OCI-LY3 (cell line): ENCODE results near the gene MACF1.
"Not testable (repeated sequence)": the region's sequence is repeated elsewhere in the genome, so short reads cannot be mapped to it uniquely, and the experiment has no call there.

Experiments used
- H2AFZ ChIP-seq: fragments of 200-600, 300-600 bp; shearing (Covaris generic); 2 replicates; pipeline ENCODE4 v1.6.0; 2014; ENCODE audit warnings: antibody characterized with exemption, low read depth, low read length
- H3K27ac ChIP-seq: fragments of 200-600, 300-600 bp; sonication (generic); 2 replicates; pipeline ENCODE4 v1.5.1; 2014; ENCODE audit warnings: mild to moderate bottlenecking, low read length, moderate library complexity, mixed read lengths
- H3K27me3 ChIP-seq: fragments of 200-600, 300-600 bp; sonication (generic); 2 replicates; pipeline ENCODE4 v1.6.1; 2014; ENCODE audit warnings: low read depth, low read length, mixed read lengths
- H3K36me3 ChIP-seq: fragments of 200-600, 300-600 bp; sonication (generic); replicated peaks from 2 replicates; pipeline ENCODE3; 2014; ENCODE audit warnings: low read depth, low read length, mixed read lengths
- H3K4me1 ChIP-seq: fragments of 300-600, 200-600 bp; sonication (generic); 2 replicates; pipeline ENCODE4 v1.6.1; 2014; ENCODE audit warnings: low read length, mixed read lengths
- H3K4me2 ChIP-seq: fragments of 200-600, 300-600 bp; sonication (generic); 2 replicates; pipeline ENCODE4 v1.6.1; 2014; ENCODE audit warnings: low read length, mixed read lengths
- H3K4me3 ChIP-seq: fragments of 300-600, 200-600 bp; sonication (generic); 2 replicates; pipeline ENCODE4 v1.5.1; 2014; ENCODE audit warnings: antibody characterized with exemption, mild to moderate bottlenecking, low read length, moderate library complexity
- H3K79me2 ChIP-seq: fragments of 300-600, 200-600 bp; shearing (Covaris generic); 2 replicates; pipeline ENCODE4 v1.6.1; 2014; ENCODE audit warnings: mild to moderate bottlenecking, low read length, mixed read lengths
- H3K9ac ChIP-seq: fragments of 300-600, 200-600 bp; shearing (Covaris generic); 2 replicates; pipeline ENCODE4 v1.6.0; 2014; ENCODE audit warnings: mild to moderate bottlenecking, low read length, moderate library complexity
- H3K9me3 ChIP-seq: fragments of 200-600, 300-600 bp; shearing (Covaris generic); 2 replicates; pipeline ENCODE4 v1.6.1; 2014; ENCODE audit warnings: low read length, mixed read lengths; ENCODE audit not compliant: insufficient read depth
- H4K20me1 ChIP-seq: fragments of 200-600, 300-600 bp; sonication (generic); 2 replicates; pipeline ENCODE4 v1.6.1; 2016; ENCODE audit warnings: low read length, mixed read lengths; ENCODE audit not compliant: insufficient read depth
- CTCF ChIP-seq: fragments of 200-600, 300-600 bp; sonication (generic); IDR thresholded peaks from 2 replicates; pipeline ENCODE4 v1.5.1; 2014; ENCODE audit warnings: antibody characterized with exemption, low read length, low read depth
- EZH2phosphoT487 ChIP-seq: fragments of 200-600 bp; shearing (Covaris generic); IDR thresholded peaks from 2 replicates; pipeline ENCODE4 v1.6.1; 2018; ENCODE audit warnings: antibody characterized with exemption, mixed run types, low read depth

Gene MACF1

GRCh38 chr1:39474810-39475209, 270.3 kb downstream of the MACF1 start:
- no peaks in the 10 kb centered on the region for H4K20me1 ChIP-seq
- H3K27ac ChIP-seq: no peak overlapping the region
- TF ChIP-seq EZH2phosphoT487 (no peak), CTCF (no peak)
- H3K27me3 ChIP-seq: no peaks in the 10 kb centered on the region
- no peak overlapping the region for H3K4me3 ChIP-seq
- H3K4me2 ChIP-seq: no peak overlapping the region
- H2AFZ ChIP-seq: no peak overlapping the region
- no peaks in the 10 kb centered on the region for H3K36me3 ChIP-seq
- H3K79me2 ChIP-seq: no peaks in the 10 kb centered on the region
- no peaks in the 10 kb centered on the region for H3K4me1 ChIP-seq
- no peak overlapping the region for H3K9ac ChIP-seq
- no peaks in the 10 kb centered on the region for H3K9me3 ChIP-seq

- H3K27ac ChIP-seq, H3K79me2 ChIP-seq, H3K4me1 ChIP-seq, H3K9me3 ChIP-seq, H4K20me1 ChIP-seq, H3K36me3 ChIP-seq, H3K27me3 ChIP-seq, H3K4me2 ChIP-seq, H3K4me3 ChIP-seq, H2AFZ ChIP-seq, H3K9ac ChIP-seq: not testable (repeated sequence)
Observed at GRCh38 chr1:39475551-39475950, 271.1 kb downstream of the MACF1 start.

- no peak for TF ChIP-seq CTCF
- TF ChIP-seq EZH2phosphoT487: no peak
- Histone ChIP-seq H3K9me3 (no peaks in the 10 kb centered on the region), H3K36me3 (peaks cover 3% of the 10 kb centered on the region)
Observed at GRCh38 chr1:39478126-39478915, 273.8 kb downstream of the MACF1 start.

GRCh38 chr1:39481289-39481688, 276.8 kb downstream of the MACF1 start:
- H3K9me3 ChIP-seq: no peaks in the 10 kb centered on the region
- H3K4me2 ChIP-seq: no peak overlapping the region
- H3K9ac ChIP-seq: no peak overlapping the region
- H2AFZ ChIP-seq: no peak overlapping the region
- H3K27me3 ChIP-seq: no peaks in the 10 kb centered on the region
- peaks cover 3% of the 10 kb centered on the region for H3K36me3 ChIP-seq
- H3K4me1 ChIP-seq: no peaks in the 10 kb centered on the region
- H4K20me1 ChIP-seq: no peaks in the 10 kb centered on the region
- H3K27ac ChIP-seq: no peak overlapping the region
- no peaks in the 10 kb centered on the region for H3K79me2 ChIP-seq
- H3K4me3 ChIP-seq: no peak overlapping the region
- TF ChIP-seq EZH2phosphoT487 (no peak), CTCF (no peak)

More at GRCh38 chr1:39478126-39478915, 273.8 kb downstream of the MACF1 start:
- Histone ChIP-seq H2AFZ (no peak overlapping the region), H3K79me2 (no peaks in the 10 kb centered on the region), H3K4me3 (no peak overlapping the region), H3K27ac (no peak overlapping the region), H3K9ac (no peak overlapping the region), H3K4me2 (no peak overlapping the region), H3K4me1 (no peaks in the 10 kb centered on the region), H3K27me3 (no peaks in the 10 kb centered on the region), H4K20me1 (no peaks in the 10 kb centered on the region)
